DMS114 treated with DMSO at 0.1 percent for 48 hours (cell line): Measurements from ENCODE around the gene CYSLTR2.
"Not testable (repeated sequence)": the region's sequence is repeated elsewhere in the genome, so short reads cannot be mapped to it uniquely, and the experiment has no call there.

ENCODE experiments used
- DNase-seq: peaks from one replicate; lab custom pipeline; 2025; ENCODE audit not compliant: unreplicated experiment; lab: John Stamatoyannopoulos, UW

Gene CYSLTR2

DNA sequence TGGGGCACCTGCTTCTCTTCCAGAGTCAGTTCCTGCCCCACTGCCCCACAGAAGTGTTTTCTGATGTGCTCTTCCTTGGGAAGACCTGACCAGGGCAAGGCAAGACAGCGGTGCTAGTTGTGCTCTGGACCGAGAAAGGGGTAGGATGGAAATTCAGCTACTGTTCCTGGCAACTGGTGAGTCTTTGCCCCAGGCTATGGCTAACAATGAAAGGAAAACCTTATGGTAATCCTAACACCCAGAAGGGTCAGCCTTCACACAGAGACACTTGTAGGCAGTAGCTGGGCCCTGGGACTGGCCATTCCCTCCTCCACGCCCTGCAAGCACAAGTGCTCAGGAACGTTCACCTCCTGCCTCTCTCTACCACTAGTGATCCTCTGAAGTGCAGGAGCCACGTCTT is 9.6 kb upstream of the CYSLTR2 start:
- DNase-seq, result no peak

DNA sequence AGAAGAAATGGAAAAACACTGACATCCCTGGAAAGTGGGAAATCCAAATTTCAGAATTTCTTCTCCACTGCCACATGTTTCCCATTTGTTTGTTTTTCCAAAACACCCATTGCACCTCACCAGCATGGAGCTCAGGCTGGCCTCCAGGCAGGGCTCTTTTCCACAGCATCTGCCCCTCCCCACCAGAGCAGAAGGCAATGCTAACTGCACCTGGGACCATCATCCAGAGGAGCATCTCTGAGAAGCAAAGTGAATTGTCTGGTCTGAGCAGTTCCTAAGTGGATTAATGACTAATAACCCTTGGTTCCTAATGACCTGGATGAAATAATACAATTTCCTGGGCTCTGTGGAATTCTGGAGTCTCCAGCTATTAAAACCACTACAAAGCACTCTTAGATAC is 8.8 kb upstream of the CYSLTR2 start:
- no peak for DNase-seq

DNA sequence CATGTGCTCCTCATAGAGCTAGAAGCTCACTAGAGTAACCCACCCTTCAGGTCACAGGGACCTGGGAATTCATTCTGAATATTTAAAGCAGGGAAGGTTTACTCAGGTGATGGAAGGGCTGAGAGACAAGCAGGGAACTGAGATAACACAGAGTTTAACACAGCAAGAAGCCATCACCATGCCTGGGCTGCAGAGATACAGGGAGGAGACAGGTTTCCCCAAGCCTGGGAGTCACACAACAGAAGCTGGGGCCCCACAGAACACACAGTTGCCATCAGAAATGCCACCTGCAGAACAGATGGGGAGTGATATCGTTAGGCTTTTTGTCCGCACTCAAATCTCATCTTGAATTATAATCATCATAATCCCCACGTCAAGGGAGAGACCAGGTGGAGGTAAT is 7.9 kb upstream of the CYSLTR2 start:
- no peak for DNase-seq

DNA sequence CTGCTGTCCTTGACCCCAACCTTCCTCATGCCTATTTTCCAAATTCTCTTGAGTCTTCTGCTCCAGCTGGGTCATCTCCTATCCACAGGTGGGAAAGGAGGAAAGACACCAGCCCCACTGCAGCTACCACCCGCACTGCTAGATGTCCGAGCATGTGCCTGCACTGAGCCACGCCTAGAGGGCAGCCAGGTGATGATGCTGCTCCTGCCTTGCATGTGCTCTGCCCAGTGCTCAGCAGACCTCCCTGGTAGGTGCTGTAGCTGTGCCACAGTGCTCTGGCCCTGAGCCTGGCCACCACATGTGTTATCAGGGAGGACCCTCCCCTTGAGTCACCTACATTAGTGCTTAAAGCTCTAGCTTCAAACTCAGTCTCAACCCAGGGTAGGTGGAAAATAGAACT is 6.9 kb upstream of the CYSLTR2 start:
- no peak for DNase-seq

DNA sequence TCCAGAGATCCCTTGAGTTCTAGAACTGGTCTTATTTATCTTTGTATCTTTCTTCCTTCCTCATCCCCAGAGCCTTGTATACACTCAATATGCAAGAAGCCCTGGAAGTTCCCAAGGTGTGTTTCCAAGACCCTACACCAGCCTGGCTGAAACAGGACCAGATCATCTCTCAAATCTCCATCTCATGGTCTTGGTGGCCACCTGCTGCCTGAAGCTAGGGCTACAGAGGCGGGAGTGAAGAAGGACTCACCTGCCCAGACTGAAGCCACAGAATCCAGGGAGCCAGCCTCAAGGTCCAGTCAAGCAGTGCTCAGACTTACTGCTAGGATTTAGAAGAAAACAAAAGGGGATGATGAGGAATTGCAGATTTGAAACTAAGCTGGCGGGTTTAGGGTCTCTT is 6.1 kb upstream of the CYSLTR2 start:
- DNase-seq, result no peak

DNA sequence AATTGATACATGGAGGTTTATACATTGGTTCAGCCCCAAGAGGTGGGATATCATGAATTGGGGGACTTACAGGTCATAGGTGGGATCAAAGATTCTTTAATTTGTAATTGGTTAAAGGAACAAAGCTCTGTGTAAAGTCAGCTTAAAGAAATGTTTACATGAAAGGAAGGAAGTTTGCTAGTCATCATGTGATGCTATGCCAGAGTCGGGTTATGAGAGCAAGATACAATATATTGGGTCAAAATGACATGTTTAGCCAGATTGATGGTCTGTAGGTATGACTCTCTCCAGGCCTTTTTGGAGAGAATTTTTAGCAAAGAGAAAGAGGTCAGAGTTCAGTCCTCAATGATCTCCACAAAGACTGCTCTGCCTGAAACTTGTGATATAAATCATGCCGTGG is 5.3 kb upstream of the CYSLTR2 start:
- no peak for DNase-seq

DNA sequence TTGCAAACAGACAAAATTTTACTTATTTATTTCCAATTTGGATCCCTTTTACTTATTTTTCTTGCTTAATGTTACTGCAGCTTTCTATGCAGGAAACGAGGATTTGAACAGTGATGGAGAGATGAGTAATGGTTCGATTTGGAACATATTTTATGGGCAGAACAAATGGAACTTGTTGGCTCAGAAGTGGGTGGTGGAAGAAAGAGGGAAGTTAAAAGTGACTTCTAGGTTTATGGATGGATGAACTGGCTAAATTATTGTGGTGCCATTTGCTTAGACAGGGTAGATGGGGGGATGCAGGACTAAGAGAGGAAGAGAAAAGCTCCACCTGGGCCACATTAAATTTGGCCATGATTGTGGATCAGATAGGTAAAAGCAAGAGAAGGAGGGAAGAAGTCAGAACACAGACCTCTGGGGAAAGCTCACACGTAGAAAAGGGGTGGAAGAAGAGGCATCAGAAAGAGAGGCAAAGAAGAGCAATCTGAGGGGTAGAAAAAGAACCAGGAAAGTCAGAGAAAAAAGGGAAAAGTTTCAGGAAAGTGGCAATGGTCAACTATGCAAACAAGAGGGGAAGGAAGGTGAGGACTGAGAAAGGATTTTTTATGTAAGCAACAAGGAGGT is 768 bp upstream of the CYSLTR2 start:
- DNase-seq, result no peak

DNA sequence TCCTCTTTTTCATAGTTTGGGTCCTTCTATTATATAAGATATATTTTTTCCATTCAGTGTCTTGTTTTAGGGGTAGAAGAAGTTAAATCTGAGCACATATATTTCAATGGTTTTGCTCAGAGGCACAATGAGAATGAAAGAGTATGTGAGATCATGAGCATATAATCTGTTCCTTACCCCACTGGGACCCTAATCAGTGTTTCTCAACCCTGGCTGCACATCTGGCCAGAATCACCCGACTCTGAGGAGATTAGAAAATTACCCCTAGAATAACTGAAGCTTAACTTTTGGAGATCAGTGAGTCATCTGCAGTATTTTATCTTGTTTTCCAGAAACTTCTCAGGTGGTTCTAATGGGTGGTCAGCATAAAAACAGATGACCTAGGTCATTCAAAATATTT is 782 bp downstream of the CYSLTR2 start:
- DNase-seq, result no peak

DNA sequence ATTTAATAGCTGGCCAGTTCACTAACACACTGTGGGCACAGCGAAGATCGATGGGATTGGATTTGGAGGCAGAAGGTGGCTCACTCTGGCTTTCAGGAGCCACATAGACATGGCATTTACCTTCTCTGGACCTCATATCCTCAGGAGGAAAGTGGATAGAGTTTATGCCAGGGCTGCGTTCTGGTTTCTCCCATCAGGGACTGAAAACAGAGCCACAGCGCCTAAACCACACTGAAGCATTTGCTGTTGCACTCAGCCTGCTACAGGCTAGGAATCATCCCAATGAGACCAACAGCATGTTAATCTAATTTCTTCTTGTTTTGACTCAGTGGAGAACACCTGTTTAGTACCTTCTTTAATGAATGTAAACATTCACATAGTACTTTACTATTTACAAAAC is 1.6 kb downstream of the CYSLTR2 start:
- DNase-seq, result no peak

DNA sequence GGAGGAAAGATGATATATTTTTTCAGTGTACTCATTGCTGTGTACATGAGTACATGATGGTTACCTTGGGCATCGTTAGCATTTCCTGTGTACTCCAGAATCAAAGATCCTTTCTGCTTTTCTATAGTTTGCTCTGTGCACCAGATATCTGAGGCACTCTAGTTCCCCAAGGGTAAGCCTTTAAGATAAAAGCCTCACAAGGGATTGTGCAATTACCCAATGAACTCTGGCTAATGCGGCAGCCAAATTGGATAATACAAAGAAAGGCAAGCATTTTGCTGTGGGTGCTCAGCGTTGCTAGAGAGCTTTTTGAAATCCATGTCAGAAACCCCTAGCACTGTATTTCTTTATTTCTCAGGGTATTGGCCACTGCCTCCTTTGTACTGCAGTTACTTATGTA is 2.9 kb downstream of the CYSLTR2 start:
- no peak for DNase-seq

DNA sequence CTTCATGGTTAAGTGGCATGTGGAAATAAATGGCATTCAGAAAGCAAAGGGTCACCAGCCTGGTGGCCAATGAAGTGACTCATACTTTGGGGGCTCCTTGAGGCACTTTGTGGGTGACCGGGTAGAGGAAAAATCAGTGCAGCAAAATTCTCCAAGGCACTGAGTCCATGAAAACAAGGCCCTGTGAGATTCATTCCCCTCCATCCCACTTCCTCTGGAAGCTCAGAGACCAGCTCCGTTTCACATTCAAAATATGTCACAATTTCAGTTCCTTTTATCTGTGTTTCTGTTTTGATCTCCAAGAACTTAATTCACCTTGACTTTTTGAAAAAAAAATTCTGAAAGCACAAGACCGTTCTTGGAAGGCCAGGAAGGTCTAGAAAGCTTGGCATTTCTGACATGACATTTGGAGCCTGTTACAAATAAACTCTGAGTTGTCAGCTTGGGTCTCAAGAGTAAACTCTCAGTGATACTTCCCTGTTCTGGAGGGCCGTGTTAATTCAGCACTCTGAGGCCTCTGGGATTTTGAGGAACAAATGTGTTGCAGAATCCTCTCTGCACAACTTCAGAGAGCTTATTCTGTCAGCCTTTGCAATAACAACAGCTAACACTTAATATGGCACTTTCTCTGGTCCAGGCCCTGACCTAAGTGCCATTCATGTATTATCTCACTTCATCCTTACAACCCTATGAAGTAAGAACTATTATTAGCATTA is 6.8 kb downstream of the CYSLTR2 start:
- DNase-seq, result no peak

DNA sequence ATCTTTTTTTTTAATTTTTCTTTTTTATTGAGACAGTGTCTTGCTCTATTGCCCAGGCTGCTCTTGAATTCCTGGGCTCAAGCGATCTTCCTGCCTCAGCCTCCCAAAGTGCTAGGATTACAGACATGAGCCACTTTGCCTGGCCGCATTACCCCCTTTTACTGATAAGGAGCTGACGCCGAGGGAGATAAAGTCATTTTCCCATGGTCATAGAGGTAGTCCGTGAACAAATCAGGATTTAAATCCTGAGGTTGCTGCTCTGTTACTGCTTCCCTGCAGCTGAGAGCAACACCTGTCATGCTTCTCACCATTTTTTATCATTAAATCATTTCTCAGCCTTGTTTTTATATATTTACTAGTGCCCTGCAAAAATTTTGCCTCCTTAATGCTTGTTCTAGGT is 7.4 kb downstream of the CYSLTR2 start:
- no peak for DNase-seq

DNA sequence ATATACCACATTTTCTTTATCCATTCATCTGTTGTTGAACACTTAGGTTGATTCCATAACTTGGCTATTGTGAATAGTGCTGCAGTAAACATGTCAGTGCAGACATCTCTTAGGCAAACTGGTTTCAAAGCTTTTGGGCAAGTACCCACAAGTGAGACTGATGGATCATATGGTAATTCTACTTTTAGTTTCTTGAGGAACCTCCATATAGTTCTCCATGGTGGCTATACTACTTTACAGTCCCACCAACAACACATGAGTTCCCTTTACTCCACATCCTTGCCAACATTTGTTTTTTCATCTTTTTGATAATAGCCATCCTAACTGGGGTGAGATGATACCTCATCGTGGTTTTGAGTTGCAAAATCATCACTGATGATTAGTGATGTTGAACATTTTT is 8.5 kb downstream of the CYSLTR2 start:
- no peak for DNase-seq

DNA sequence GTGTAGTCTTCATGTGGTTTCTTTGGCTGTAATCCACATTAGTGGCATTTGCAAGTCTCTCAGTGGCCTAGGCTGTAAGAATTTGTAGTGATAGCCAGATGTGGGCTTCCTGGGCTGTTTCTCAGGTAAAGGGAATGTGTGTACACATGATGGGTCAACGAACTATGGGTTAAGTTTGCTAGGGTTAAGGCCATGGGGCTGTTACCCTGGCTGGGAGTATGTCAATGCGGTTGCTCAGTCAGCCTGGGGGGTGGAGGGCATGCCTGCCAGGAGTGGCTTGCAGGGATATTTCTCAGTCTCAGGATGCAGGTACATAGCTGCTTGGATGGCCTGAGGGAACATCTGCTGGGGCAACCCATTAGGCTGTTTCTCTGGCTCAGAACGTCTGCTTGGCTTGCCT is 13.4 kb downstream of the CYSLTR2 start:
- no peak for DNase-seq

DNA sequence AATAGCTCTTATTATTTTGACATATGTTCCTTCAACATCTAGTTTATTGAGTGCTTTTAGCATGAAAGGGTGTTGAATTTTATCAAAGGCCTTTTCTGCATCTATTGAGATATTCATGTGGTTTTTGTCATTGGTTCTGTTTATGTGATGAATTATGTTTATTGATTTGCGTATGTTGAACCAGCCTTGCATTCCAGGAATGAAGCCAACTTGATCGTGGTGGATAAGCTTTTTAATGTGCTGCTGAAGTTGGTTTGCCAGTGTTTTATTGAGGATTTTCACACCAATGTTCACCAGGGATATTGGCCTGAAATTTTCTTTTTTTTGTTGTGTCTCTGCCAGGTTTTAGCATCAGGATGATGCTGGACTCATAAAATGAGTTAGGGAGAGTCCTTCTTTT is 17.7 kb downstream of the CYSLTR2 start:
- not testable (repeated sequence) for DNase-seq

DNA sequence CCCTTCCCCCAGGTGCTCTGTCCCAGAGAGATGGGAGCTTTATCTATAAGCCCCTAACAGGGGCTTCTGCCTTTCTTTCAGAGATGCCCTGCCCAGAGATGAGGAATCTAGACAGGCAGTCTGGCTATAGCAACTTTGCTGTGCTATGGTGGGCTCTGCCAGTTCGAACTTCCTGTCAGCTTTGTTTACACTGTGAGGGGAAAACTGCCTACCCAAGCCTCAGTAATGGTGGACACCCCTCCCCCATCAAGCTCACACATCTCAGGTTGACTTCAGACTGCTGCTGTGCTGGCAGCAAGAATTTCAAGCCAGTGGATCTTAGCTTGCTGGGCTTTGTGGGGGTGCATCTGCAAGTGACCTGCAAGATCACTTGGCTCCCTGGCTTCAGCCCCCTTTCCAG is 21.5 kb downstream of the CYSLTR2 start:
- DNase-seq, result no peak

DNA sequence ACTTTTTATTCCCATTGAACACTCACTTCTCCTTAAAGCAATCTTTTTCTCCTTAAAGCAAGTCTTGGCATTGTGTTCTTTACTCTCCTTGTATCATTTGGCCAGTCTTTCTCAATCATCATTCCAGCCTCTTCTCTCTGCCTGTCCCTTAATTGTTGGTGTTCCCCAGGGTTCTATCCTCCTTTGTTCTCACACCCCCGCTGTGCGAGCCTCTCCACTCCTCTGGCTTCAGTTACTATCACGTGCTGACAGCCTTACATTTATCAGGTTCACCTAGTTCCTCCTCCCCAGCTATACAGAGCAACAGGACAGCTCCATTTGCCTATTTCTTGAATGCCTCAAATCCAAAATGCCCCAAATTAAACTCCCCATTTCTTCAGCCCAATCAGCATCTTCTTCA is 24.6 kb downstream of the CYSLTR2 start:
- no peak for DNase-seq

DNA sequence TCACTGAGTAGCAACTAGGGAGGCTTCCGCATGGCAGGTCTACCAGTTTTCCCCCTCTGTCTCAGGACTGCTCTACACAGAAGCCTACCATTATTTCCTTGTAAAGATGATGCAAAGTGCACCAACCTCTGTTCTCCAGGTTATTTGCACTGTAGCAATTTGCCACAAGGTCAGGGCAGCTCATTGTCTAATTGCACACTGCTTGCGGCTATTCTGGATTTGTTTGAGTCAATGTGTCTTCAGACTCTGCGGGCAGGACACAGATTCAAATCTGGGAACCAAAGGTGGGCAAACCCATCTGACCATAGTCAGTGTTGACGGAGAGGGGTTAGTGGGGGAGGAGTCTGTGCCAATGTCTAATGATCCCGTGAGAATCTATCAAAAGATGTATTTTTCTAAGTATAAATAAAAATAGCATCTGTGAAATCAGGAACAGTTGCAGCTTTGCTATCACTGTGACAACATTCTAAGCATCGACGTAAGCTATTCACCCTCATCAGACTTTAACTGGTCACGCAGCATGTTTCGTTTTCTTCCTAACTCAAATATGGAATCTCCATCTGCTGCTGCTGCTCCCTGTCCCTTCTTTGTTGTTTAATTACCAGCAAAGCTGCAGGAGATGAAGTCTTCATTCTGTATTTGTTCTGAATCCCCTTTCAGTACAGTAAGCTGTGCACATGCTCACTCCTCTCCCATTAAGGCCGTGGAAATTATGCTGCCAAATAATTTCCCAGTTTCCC is 26.4 kb downstream of the CYSLTR2 start:
- DNase-seq, result no peak

DNA sequence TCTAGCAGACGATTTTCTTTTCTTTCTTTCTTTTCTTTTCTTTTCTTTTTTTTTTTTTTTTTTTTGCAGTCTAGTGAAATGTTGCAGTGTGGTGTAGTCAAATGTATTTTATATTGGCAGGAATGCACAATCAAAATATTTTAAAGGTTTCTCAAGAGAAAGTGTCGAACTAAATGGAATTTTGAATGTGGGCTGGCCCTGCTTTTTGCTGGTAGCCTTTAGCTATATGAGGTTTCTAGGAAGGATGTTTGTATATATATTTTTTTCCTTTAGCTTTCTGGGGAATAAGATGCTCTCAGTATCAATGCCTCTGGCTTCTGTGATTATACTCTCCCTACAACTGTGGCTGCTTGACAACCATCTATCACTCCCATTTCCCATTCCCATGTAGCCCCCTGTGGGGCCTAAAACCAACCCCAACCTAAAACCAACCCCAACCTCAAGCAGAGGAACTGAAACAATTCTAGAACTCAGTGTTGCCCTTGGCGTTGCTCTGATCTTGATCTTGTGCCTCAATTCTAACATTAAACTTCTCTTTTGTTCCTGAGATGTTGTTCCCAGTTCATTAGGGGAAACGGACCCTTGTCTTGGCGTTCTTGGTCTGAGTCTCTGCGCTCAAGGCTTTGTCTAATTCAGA is 27.1 kb downstream of the CYSLTR2 start:
- no peak for DNase-seq

DNA sequence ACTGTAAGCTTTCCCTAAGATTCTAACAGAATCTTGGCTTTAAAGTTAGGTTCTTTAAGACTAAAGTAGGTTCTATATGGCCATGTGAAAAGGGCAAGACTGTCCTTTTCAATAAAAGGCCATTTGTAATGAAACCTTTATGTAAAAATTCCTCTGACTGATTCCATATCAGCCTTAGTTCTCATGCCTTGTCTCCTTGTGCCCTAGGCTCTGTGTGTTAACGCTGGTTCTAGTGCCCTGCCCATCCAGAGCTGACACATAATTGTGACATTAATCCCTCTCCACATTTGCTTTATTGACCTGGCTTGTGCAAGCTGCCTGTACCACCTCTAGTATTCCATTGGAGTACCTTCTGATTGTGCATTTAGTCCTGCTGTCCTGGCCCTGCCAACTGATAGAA is 28.2 kb downstream of the CYSLTR2 start:
- no peak for DNase-seq

DNA sequence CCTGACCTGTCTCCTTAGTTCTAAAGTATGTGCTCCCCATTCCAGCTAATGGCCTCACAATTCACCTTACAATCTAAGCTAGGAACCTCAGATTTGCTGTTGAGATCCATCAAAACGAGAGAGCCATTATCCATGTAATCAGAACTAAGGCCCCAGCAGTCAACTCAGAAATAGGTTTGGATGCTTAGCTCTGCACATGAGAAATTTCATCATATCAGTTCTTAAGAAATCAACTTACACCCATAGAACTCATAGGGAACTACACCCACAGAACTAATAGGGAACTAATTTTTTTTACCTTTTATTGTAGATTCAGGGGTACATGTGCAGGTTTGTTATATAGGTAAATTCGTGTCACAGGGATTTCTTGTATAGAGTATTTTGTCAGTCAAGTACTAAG is 28.7 kb downstream of the CYSLTR2 start:
- DNase-seq, result no peak

DNA sequence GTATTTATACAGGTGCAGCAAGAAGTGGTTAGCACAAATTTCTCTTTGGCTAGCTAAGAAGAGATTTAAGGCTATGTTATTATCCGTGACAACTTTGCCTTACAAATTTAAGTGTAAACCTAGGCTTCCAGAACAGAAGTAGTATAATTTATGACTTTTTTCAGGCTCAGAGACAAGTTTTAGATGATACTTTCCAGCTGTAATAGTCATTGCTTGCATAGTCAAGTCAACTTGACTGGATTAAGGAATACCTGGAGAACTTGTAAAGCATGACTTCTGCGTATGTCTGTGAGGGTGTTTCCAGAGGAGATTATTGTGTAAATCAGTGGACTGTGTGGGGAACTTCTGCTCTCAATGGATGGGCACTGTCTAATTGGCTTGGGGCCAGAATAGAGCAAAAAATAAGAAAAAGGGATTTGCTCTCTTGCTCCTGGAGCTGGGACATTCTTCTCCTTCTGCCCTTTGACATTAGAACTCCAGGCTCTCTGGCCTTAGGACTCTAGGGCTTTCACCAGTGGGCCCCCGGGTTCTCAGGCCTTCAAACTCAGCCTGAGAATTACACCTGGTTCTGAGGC is 33.0 kb downstream of the CYSLTR2 start:
- DNase-seq, result no peak
